Measurements from ENCODE around the gene RAG1. TPM values are rescaled to one million over a fixed set of nuclear protein-coding genes. Genes with fewer than 3 reads are reported as not detected.

The RAG1 gene
- polyA plus RNA-seq, 2 of the 4 experiments (the other 2 are of a cell fraction), result 0.18 to 0.43 TPM

- TF ChIP-seq RCOR1 (IDR thresholded peaks at IDR 0.05; ENCODE audit: low read depth, low read length) (no peak), MAFK (IDR thresholded peaks at IDR 0.05; ENCODE audit: partially characterized antibody) (no peak), RNF2 (IDR thresholded peaks at IDR 0.05; ENCODE audit: borderline replicate concordance, low read depth) (no peak), EHF (CRISPR knock-in tag; IDR thresholded peaks at IDR 0.05) (no peak), CEBPB (IDR thresholded peaks at IDR 0.05) (no peak)
Measured at GRCh38 chr11:36566407-36567053, 1.3 kb upstream of the RAG1 start (continued).

- FAIRE-seq (no peak), ATAC-seq (no peak), DNase-seq (ENCODE audit: low read depth in 1 of 2, low spot score in 1 of 2) (no peak)
- ChIA-PET CTCF (interaction anchor here (1.3 kb wide), 1 partner anchor 178 kb away, joined by 5 read pairs; no protein-coding TSS in a partner anchor), POLR2A (no interaction called here)
- WGBS (ENCODE audit: missing lambda C conversion rate), result 9% methylated on average over 4 of the region's 4 CpGs
- Histone ChIP-seq H3K4me3 (no peak overlapping the region), H3K4me2 (no peak overlapping the region), H3K4me1 (no peaks in the 10 kb centered on the region), H3K9me3 (no peaks in the 10 kb centered on the region), H3K27ac (no peak overlapping the region)
- TF ChIP-seq ZFP36 (IDR thresholded peaks at IDR 0.05; ENCODE audit: borderline replicate concordance, partially characterized antibody) (no peak), KDM5A (IDR thresholded peaks at IDR 0.05) (no peak), SREBF2 (IDR thresholded peaks at IDR 0.05) (no peak), E2F6 (IDR thresholded peaks at IDR 0.05; ENCODE audit: borderline replicate concordance, low read depth) (no peak), HOXB13 (CRISPR knock-in tag; IDR thresholded peaks at IDR 0.05; ENCODE audit: low read depth) (no peak), ATOH8 (CRISPR knock-in tag; IDR thresholded peaks at IDR 0.05; ENCODE audit: low read depth) (no peak), CBX2 (IDR thresholded peaks at IDR 0.05; ENCODE audit: borderline replicate concordance, low read depth) (no peak)
Measured at GRCh38 chr11:36569095-36569494, 1.3 kb downstream of the RAG1 start.

GRCh38 chr11:36574486-36574885 is 6.7 kb downstream of the RAG1 start:
- no peak overlapping the region for H3K4me3 ChIP-seq
- POLR2A ChIA-PET, result no interaction called here
- DNase-seq (ENCODE audit: low read depth in 1 of 2, low spot score in 1 of 2) (no peak), ATAC-seq (no peak), FAIRE-seq (no peak)
- TF ChIP-seq FOXS1 (CRISPR knock-in tag; IDR thresholded peaks at IDR 0.05), result no peak
- TF ChIP-seq E2F6 (IDR thresholded peaks at IDR 0.05; ENCODE audit: borderline replicate concordance, low read depth), result no peak
- no peak for TF ChIP-seq REST (IDR thresholded peaks at IDR 0.05)
- TF ChIP-seq CHD2 (IDR thresholded peaks at IDR 0.05; ENCODE audit: low read length, partially characterized antibody), result no peak
- TF ChIP-seq RARB (CRISPR knock-in tag; IDR thresholded peaks at IDR 0.05), result no peak
- TF ChIP-seq EHMT2 (IDR thresholded peaks at IDR 0.05; ENCODE audit: low read depth), result no peak
- TF ChIP-seq EHF (CRISPR knock-in tag; IDR thresholded peaks at IDR 0.05), result no peak
- TF ChIP-seq ZFP36 (IDR thresholded peaks at IDR 0.05; ENCODE audit: borderline replicate concordance, partially characterized antibody), result no peak
- no peak for TF ChIP-seq HEYL (CRISPR knock-in tag; IDR thresholded peaks at IDR 0.05)
- no peak for TF ChIP-seq HOXB5 (CRISPR knock-in tag; IDR thresholded peaks at IDR 0.05)
- no peak for TF ChIP-seq PBX3 (IDR thresholded peaks at IDR 0.05)
- no peak for TF ChIP-seq KDM5A (IDR thresholded peaks at IDR 0.05)
- TF ChIP-seq BHLHE40 (IDR thresholded peaks at IDR 0.05; ENCODE audit: low read depth, low read length), result no peak
- no peak for TF ChIP-seq HES2 (IDR thresholded peaks at IDR 0.05)
- TF ChIP-seq ZSCAN20 (CRISPR knock-in tag; IDR thresholded peaks at IDR 0.05), result no peak
- TF ChIP-seq CHD4 (IDR thresholded peaks at IDR 0.05; ENCODE audit: borderline replicate concordance), result no peak
- no peak for TF ChIP-seq POLR2AphosphoS2 (conservative IDR thresholded peaks at IDR 0.05; ENCODE audit: low read length)
- TF ChIP-seq CBX8 (IDR thresholded peaks at IDR 0.05), result no peak
- no peak for TF ChIP-seq SREBF2 (IDR thresholded peaks at IDR 0.05)
- no peak for TF ChIP-seq CBX2 (IDR thresholded peaks at IDR 0.05; ENCODE audit: borderline replicate concordance, low read depth)
- H3K27ac ChIP-seq, result no peak overlapping the region
- 36% methylated on average over 8 of the region's 8 CpGs for WGBS (ENCODE audit: missing lambda C conversion rate)
- no peaks in the 10 kb centered on the region for H3K9me3 ChIP-seq
- no peak overlapping the region for H3K4me2 ChIP-seq
- CTCF ChIA-PET, result interaction anchor here (0.9 to 6.2 kb wide), 3 partner anchors 10 to 172 kb away, joined by 3 to 55 read pairs (median 15); no protein-coding TSS in a partner anchor
- no peaks in the 10 kb centered on the region for H3K4me1 ChIP-seq
